NCI-H2107 treated with DMSO at 0.1 percent for 48 hours (cell line): Measurements from ENCODE around the gene MAN1A2.
A peak's percentile ranks its signal among the peaks of the same experiment; 100 is the strongest.
"Not testable (repeated sequence)": the region's sequence is repeated elsewhere in the genome, so short reads cannot be mapped to it uniquely, and the experiment has no call there.

Source experiments
- DNase-seq: peaks from one replicate; lab custom pipeline; 2025; ENCODE audit not compliant: unreplicated experiment; lab: John Stamatoyannopoulos, UW

MAN1A2 gene

GRCh38 chr1:117556341-117556740, 189.1 kb downstream of the MAN1A2 start:
- no peak for DNase-seq

GRCh38 chr1:117556976-117557375, 189.7 kb downstream of the MAN1A2 start:
- DNase-seq = no peak

GRCh38 chr1:117558451-117558850, 191.2 kb downstream of the MAN1A2 start:
- DNase-seq = not testable (repeated sequence)

- no peak for DNase-seq
Measured at GRCh38 chr1:117559139-117559538, 191.9 kb downstream of the MAN1A2 start.

GRCh38 chr1:117559985-117560384, 192.7 kb downstream of the MAN1A2 start:
- DNase-seq = no peak

GRCh38 chr1:117561071-117561470, 193.8 kb downstream of the MAN1A2 start:
- DNase-seq = no peak

- no peak for DNase-seq
Measured at GRCh38 chr1:117561551-117561950, 194.3 kb downstream of the MAN1A2 start.

- DNase-seq = no peak
Measured at GRCh38 chr1:117562581-117563491, 195.6 kb downstream of the MAN1A2 start.

GRCh38 chr1:117563492-117563875, 196.2 kb downstream of the MAN1A2 start:
- DNase-seq = no peak

- no peak for DNase-seq
Measured at GRCh38 chr1:117564227-117565075, 197.2 kb downstream of the MAN1A2 start.

GRCh38 chr1:117565076-117565556, 197.9 kb downstream of the MAN1A2 start:
- DNase-seq = no peak

GRCh38 chr1:117565745-117566455, 198.7 kb downstream of the MAN1A2 start:
- DNase-seq = peak; percentile 60

GRCh38 chr1:117566556-117566955, 199.3 kb downstream of the MAN1A2 start:
- DNase-seq = no peak

GRCh38 chr1:117567435-117567834, 200.2 kb downstream of the MAN1A2 start:
- no peak for DNase-seq

- no peak for DNase-seq
Measured at GRCh38 chr1:117567976-117568375, 200.7 kb downstream of the MAN1A2 start.

GRCh38 chr1:117568999-117569398, 201.8 kb downstream of the MAN1A2 start:
- DNase-seq = no peak

GRCh38 chr1:117569856-117570255, 202.6 kb downstream of the MAN1A2 start:
- no peak for DNase-seq

- peak; percentile 11 for DNase-seq
Measured at GRCh38 chr1:117570988-117571409, 203.8 kb downstream of the MAN1A2 start.

- DNase-seq = no peak
Measured at GRCh38 chr1:117571496-117571895, 204.2 kb downstream of the MAN1A2 start.

GRCh38 chr1:117572546-117572945, 205.3 kb downstream of the MAN1A2 start:
- DNase-seq = no peak

GRCh38 chr1:117573386-117574023, 206.3 kb downstream of the MAN1A2 start:
- DNase-seq = no peak
